Effector CD4-positive, alpha-beta T cell (primary cell): ENCODE results near the gene WDR45.

Source experiments
- DNase-seq: peaks from one replicate; pipeline ENCODE4 v3.0.0-alpha.2; 2020

WDR45 gene

GRCh38 chrX:49043220-49043986 is 36.3 kb downstream of the WDR45 start, which contains the start of gene TFE3:
TFE3 (minus strand) TSS chrX:49043357; CDS start chrX:49043226, 131 bp downstream.
- peak; percentile 92 for DNase-seq

DNA sequence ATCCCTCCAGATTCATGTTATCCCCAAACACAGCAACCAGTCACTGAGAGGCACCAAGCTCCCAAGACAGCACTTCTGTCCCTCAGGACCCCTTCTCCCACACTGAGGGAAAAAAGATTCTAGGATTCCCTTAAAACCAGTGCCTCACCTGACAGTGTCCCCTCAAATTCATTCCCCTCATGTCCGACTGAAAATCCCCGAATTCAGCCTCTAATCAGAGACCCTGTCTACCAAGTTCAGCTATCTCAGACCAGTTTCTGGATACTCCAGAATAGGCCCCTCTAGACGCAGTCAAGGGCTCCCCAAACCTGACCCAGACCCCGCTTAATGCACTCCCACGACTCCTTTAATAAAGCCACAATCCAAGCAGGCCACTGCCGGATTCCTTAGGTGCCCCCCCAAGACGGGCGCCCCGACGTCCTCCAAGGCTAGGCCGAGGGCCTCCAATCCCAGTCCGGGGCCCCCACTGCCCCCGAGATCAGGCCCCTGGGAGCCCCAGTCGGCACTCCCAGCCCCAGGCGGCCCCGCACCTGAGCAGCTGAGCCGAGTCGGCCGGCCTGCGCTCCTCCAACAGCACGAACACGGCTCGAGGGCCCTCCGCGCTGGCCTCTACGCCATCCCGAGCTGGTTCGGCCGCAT is 37.0 kb downstream of the WDR45 start:
- DNase-seq = peak; percentile 17

- DNase-seq = no peak
These were observed 37.7 kb downstream of the WDR45 start for GRCh38 chrX:49041744-49042580.

DNA sequence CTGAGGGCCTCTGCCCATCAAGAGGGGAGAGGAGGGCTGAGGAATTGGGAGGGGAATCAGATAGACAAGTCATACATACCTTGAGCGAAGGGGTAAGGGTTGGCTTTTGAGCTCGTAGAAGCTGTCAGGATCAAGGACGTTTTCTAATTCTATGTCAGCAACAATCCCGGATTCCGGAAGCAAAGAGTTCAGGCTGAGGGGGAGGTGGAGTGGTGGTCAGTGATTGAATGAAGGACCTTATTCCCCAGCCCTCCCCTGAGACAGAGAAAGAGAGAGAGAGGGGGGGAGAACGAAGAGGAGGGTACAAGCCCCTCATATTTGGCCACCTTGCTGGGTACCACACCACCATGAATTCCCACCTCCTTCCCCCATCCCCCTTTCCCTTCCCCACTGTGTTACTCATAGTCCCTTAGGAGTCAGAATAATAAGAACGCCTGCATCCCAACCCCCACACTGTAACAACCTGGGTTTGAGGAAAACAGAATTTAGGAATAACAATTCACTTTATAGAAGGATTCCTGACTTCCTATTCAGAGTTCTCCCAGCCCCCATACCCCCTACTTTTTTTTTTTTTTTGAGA is 39.2 kb downstream of the WDR45 start:
- DNase-seq = no peak

DNA sequence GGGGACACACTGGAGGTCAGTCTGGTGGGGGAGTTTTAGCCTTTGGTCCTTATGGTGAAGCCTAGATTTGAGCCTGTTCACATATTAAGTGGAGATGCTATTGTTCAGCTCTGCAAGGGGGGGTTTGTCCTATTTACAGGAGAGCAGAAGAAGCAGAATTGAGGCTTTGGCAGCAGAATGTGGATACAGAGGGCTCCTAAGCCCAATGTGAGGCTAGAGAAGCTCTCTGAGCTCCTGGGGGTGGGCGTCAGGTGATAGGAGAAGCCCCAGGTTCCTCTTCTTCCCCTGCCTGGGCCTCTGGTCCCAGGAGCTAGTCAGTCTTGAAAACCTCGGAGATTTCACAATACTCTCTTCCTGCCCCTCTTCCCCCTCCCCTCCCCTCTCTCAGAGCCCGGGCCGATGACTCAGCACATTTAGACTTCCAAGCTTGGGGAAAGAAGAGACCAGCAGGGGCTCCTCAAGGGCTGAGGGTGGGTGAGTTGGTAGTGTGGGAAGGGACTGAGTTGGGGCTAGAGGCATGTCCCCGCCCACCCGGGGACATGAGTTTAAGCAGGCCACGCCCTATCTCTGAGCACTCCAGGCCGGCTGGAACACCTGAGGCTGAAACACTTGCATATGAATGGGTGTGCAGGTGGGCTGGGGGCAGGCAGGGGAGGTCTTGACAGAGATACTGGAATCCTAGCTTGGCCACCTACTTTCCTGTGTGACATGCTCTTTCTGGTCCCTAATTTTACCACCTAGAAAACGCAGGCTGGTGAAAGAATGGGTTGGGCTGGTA is 39.9 kb downstream of the WDR45 start:
- DNase-seq = no peak

DNA sequence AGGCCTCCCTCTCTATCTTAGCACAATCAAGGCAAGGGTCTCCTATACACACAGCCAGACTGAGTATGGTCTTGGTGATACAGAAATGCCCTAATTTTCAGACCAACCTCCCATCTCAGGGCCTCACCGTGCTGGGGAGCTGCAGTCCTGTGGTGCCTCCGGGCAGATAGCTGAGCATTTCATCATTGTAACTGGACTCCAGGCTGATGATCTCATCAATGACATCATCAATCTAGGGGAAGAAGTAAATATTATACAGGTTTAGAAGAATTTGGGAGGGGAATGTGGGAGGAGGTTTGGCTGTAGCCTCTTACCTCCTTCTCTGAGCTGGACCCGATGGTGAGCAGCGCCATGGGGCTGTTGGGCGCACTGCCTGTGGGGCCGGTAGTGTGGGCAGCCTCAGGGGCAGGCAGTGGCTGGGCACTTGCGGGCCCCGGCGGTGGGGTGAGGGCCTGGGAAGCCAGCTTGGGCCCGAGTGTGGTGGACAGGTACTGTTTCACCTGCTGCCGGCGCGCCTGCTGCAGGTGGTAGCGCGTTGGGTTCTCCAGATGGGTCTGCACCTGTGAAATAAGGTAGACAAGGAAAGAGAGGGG is 41.7 kb downstream of the WDR45 start:
- DNase-seq = no peak

DNA sequence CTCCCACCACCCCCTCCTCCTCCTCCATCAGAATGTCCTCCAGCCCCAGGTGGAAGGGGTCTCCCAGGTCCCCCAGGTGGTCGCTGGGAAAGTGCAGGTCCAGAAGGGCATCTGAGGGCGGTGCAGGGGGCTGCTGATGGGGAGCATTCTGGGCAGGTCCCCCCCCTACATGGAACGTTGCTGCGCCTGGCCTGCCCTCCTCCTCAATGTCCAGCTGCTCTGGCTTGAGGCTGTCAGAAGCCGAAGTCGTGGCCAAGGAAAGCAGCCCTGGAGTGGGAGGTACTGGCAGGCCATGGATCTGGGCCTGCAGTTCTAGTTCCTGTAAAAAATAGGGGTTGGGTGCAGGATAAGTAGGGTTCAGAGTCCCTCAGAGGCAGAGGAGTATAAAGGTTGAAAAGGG is 49.4 kb downstream of the WDR45 start:
- no peak for DNase-seq

DNA sequence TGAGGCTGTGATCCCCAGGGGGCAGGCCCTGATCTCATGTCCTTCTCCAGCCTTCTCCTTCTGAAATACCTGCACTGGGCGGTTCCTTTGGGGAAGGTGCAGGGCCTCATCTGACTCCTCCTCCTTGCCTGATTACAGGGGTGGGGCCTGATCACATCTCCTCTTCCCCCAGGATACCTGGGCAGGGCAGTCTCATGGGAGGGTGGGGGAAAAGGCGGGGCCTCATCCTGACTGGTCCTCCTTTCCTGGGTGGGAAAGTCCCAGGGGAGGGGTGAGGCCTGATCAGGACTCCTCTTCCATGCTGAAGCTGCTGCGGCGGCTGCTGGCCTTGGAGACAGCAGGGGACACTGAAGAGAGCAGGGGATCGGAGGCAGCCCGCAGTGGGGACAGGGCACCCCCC is 49.8 kb downstream of the WDR45 start:
- DNase-seq = no peak
